ENCODE data around the gene PSAPL1.

DNA sequence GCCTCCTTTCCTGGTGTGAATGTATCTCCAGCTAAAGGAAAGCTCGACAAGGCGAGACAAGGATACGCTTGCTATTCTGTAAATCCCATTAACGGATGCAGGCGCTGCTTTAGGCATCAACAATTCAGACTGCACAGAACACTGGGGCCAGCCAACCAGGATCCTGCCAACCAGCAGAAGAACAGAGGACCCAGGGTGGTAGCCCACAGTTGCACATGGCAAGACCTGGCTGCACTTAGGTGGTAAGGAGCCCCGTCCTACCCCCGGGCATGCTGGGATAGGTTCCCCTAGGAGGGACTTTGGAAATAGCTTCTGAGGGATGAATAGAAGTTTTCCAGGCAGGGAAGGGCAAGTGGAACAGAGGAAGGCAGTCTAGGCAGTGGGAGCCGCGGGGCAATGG, 20.7 kb downstream of the PSAPL1 start:
- TF ChIP-seq CTCF (IDR thresholded peaks at IDR 0.05): no peak
- TF ChIP-seq REST (IDR thresholded peaks at IDR 0.05; ENCODE audit: insufficient read depth in 1 of 2, low read depth in 2 of 2, low read length in 1 of 2): no peak
- TF ChIP-seq POLR2AphosphoS5 (IDR thresholded peaks at IDR 0.05; ENCODE audit: low read depth, low read length): no peak
